HEK293 (cell line): ENCODE results near the gene CCDC149.

Source experiments
- KLF1 ChIP-seq: fragments of 450-650 bp; formaldehyde crosslinking; IDR thresholded peaks from 2 replicates; pipeline ENCODE4 v1.5.1; 2016; ENCODE audit warnings: missing biosample characterization, missing genetic modification characterization
- ZNF423 ChIP-seq: fragments of 450-650 bp; formaldehyde crosslinking; IDR thresholded peaks from 2 replicates; pipeline ENCODE4 v1.5.1; 2016; ENCODE audit warnings: missing biosample characterization, missing genetic modification characterization
- ZNF433 ChIP-seq: fragments of 450-650 bp; formaldehyde crosslinking; IDR thresholded peaks from 2 replicates; pipeline ENCODE4 v1.5.1; 2016; ENCODE audit warnings: missing biosample characterization, missing genetic modification characterization, low read depth
- ZNF561 ChIP-seq: fragments of 450-650 bp; IDR thresholded peaks from 2 replicates; pipeline ENCODE4 v1.5.1; 2018; ENCODE audit warnings: missing biosample characterization, missing genetic modification characterization, borderline replicate concordance
- ZNF571 ChIP-seq: fragments of 450-650 bp; formaldehyde crosslinking; IDR thresholded peaks from 2 replicates; pipeline ENCODE4 v1.5.0; 2017; ENCODE audit warnings: missing biosample characterization, missing genetic modification characterization
- ZNF610 ChIP-seq: fragments of 450-650 bp; formaldehyde crosslinking; IDR thresholded peaks from 2 replicates; pipeline ENCODE4 v1.5.1; 2016; ENCODE audit warnings: missing biosample characterization, missing genetic modification characterization, borderline replicate concordance
- ZNF776 ChIP-seq: fragments of 450-650 bp; formaldehyde crosslinking; IDR thresholded peaks from 2 replicates; pipeline ENCODE4 v1.5.0; 2017; ENCODE audit warnings: missing biosample characterization, missing genetic modification characterization, borderline replicate concordance
- TF ChIP-seq, protein P1 (sequence below): fragments of 450-650 bp; formaldehyde crosslinking; IDR thresholded peaks from 2 replicates; pipeline ENCODE4 v1.5.1; 2016; ENCODE audit warnings: missing biosample characterization, missing genetic modification characterization
- TF ChIP-seq, protein P2 (sequence below): fragments of 450-650 bp; formaldehyde crosslinking; IDR thresholded peaks from 2 replicates; pipeline ENCODE4 v1.5.1; 2016; ENCODE audit warnings: missing biosample characterization, missing genetic modification characterization
- TF ChIP-seq, protein P3 (sequence below): fragments of 450-650 bp; formaldehyde crosslinking; IDR thresholded peaks from 2 replicates; pipeline ENCODE4 v1.5.0; 2017; ENCODE audit warnings: missing biosample characterization, missing genetic modification characterization, borderline replicate concordance
- TF ChIP-seq, protein P4 (sequence below): fragments of 450-650 bp; formaldehyde crosslinking; IDR thresholded peaks from 2 replicates; pipeline ENCODE4 v1.5.1; 2017; ENCODE audit warnings: missing biosample characterization, missing genetic modification characterization
- TF ChIP-seq, protein P5 (sequence below): IDR thresholded peaks from 2 replicates; pipeline ENCODE4 v1.6.1; 2011; ENCODE audit warnings: mild to moderate bottlenecking, low read depth, low read length, borderline replicate concordance

DNA sequence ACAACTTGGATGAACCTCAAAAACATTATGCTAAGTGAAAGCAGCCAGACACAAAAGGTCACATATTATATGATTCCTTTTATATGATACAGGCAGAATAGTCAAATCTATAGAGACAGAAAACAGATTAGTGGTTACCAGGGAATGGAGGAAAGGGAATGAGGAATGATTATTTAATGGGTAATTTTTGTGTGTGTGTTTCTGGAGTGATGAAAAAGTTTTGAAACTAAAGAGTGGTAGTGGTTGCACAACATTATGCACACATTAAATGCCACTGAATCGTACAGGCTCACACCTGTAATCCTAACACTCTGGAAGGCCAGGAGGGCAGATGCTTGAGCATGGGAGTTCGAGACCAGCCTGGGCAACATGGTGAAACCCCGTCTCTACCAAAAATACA lies 137.1 kb downstream of the CCDC149 start:
- TF ChIP-seq ZNF433 (tag by site-specific recombination) (no peak), ZNF561 (no peak), ZNF571 (tag by site-specific recombination) (no peak), ZNF423 (no peak), ZNF610 (no peak), ZNF776 (tag by site-specific recombination) (no peak), KLF1 (tag by site-specific recombination) (no peak)
- TF ChIP-seq, protein P1, sequence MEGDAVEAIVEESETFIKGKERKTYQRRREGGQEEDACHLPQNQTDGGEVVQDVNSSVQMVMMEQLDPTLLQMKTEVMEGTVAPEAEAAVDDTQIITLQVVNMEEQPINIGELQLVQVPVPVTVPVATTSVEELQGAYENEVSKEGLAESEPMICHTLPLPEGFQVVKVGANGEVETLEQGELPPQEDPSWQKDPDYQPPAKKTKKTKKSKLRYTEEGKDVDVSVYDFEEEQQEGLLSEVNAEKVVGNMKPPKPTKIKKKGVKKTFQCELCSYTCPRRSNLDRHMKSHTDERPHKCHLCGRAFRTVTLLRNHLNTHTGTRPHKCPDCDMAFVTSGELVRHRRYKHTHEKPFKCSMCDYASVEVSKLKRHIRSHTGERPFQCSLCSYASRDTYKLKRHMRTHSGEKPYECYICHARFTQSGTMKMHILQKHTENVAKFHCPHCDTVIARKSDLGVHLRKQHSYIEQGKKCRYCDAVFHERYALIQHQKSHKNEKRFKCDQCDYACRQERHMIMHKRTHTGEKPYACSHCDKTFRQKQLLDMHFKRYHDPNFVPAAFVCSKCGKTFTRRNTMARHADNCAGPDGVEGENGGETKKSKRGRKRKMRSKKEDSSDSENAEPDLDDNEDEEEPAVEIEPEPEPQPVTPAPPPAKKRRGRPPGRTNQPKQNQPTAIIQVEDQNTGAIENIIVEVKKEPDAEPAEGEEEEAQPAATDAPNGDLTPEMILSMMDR, result no peak
- TF ChIP-seq, protein P2, sequence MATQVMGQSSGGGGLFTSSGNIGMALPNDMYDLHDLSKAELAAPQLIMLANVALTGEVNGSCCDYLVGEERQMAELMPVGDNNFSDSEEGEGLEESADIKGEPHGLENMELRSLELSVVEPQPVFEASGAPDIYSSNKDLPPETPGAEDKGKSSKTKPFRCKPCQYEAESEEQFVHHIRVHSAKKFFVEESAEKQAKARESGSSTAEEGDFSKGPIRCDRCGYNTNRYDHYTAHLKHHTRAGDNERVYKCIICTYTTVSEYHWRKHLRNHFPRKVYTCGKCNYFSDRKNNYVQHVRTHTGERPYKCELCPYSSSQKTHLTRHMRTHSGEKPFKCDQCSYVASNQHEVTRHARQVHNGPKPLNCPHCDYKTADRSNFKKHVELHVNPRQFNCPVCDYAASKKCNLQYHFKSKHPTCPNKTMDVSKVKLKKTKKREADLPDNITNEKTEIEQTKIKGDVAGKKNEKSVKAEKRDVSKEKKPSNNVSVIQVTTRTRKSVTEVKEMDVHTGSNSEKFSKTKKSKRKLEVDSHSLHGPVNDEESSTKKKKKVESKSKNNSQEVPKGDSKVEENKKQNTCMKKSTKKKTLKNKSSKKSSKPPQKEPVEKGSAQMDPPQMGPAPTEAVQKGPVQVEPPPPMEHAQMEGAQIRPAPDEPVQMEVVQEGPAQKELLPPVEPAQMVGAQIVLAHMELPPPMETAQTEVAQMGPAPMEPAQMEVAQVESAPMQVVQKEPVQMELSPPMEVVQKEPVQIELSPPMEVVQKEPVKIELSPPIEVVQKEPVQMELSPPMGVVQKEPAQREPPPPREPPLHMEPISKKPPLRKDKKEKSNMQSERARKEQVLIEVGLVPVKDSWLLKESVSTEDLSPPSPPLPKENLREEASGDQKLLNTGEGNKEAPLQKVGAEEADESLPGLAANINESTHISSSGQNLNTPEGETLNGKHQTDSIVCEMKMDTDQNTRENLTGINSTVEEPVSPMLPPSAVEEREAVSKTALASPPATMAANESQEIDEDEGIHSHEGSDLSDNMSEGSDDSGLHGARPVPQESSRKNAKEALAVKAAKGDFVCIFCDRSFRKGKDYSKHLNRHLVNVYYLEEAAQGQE (tag by site-specific recombination), result no peak
- TF ChIP-seq, protein P3, sequence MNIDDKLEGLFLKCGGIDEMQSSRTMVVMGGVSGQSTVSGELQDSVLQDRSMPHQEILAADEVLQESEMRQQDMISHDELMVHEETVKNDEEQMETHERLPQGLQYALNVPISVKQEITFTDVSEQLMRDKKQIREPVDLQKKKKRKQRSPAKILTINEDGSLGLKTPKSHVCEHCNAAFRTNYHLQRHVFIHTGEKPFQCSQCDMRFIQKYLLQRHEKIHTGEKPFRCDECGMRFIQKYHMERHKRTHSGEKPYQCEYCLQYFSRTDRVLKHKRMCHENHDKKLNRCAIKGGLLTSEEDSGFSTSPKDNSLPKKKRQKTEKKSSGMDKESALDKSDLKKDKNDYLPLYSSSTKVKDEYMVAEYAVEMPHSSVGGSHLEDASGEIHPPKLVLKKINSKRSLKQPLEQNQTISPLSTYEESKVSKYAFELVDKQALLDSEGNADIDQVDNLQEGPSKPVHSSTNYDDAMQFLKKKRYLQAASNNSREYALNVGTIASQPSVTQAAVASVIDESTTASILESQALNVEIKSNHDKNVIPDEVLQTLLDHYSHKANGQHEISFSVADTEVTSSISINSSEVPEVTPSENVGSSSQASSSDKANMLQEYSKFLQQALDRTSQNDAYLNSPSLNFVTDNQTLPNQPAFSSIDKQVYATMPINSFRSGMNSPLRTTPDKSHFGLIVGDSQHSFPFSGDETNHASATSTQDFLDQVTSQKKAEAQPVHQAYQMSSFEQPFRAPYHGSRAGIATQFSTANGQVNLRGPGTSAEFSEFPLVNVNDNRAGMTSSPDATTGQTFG, result no peak
- TF ChIP-seq, protein P4, sequence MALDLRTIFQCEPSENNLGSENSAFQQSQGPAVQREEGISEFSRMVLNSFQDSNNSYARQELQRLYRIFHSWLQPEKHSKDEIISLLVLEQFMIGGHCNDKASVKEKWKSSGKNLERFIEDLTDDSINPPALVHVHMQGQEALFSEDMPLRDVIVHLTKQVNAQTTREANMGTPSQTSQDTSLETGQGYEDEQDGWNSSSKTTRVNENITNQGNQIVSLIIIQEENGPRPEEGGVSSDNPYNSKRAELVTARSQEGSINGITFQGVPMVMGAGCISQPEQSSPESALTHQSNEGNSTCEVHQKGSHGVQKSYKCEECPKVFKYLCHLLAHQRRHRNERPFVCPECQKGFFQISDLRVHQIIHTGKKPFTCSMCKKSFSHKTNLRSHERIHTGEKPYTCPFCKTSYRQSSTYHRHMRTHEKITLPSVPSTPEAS, result no peak
- TF ChIP-seq, protein P5, sequence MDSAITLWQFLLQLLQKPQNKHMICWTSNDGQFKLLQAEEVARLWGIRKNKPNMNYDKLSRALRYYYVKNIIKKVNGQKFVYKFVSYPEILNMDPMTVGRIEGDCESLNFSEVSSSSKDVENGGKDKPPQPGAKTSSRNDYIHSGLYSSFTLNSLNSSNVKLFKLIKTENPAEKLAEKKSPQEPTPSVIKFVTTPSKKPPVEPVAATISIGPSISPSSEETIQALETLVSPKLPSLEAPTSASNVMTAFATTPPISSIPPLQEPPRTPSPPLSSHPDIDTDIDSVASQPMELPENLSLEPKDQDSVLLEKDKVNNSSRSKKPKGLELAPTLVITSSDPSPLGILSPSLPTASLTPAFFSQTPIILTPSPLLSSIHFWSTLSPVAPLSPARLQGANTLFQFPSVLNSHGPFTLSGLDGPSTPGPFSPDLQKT, result no peak
